AG04450 (cell line): Measurements from ENCODE around the gene ADAT3. TPM values are rescaled to one million over a fixed set of nuclear protein-coding genes. Genes with fewer than 3 reads are reported as not detected.

Experiments
- CTCF ChIA-PET: fragments of 300-600, 350-600 bp; formaldehyde crosslinking; extraction: SDS; loops from one replicate; lab custom pipeline; 2022; ENCODE audit warnings: antibody characterized with exemption, inconsistent platforms; lab: Charles Lee
- POLR2A ChIA-PET: fragments of 350-600 bp; formaldehyde crosslinking; extraction: SDS; loops from one replicate; lab custom pipeline; 2021; ENCODE audit warnings: antibody characterized with exemption, inconsistent platforms; lab: Yijun Ruan, JAX
- DNase-seq: peaks from one replicate; pipeline ENCODE4 v3.0.0-alpha.2; 2011; ENCODE audit warnings: low read depth, low spot score
- H3K27ac ChIP-seq: one replicate; pipeline ENCODE4 v1.5.1; 2012; ENCODE audit warnings: low read depth, low read length, control low read depth
- H3K27me3 ChIP-seq: one replicate; pipeline ENCODE4 v1.6.0; 2012; ENCODE audit warnings: low read length; ENCODE audit not compliant: control insufficient read depth, insufficient read depth
- H3K4me3 ChIP-seq: 2 replicates; pipeline ENCODE4 v1.5.1; 2011; ENCODE audit warnings: mild to moderate bottlenecking, low read depth, low read length, control low read depth
- H3K9me3 ChIP-seq: 2 replicates; pipeline ENCODE4 v1.5.1; 2012; ENCODE audit warnings: low read length; ENCODE audit not compliant: control insufficient read depth, insufficient read depth
- CTCF ChIP-seq: IDR thresholded peaks from 2 replicates; pipeline ENCODE4 v1.5.1; 2011; ENCODE audit warnings: low read depth, low read length, control low read depth, inconsistent platforms
- polyA plus RNA-seq: library from polyadenylated mRNA; depleted of rRNA; stranded (reverse); fragments of >200 nt; gene quantifications from 2 replicates; pipeline ENCODE4 v1.2.3, GENCODE V29; 2011

ADAT3 gene
- polyA plus RNA-seq, 1 experiment: 0.35 TPM

- ChIA-PET CTCF (interaction anchor here (1.5 to 1.6 kb wide), 2 partner anchors 12 to 35 kb away, joined by 3 read pairs; no protein-coding TSS in a partner anchor), POLR2A (no interaction called here)
- no peaks in the 10 kb centered on the region for H3K27me3 ChIP-seq
- H3K4me3 ChIP-seq: peak overlapping the region; percentile 81
- H3K9me3 ChIP-seq: no peaks in the 10 kb centered on the region
- DNase-seq: no peak
- no peak for TF ChIP-seq CTCF
- no peak overlapping the region for H3K27ac ChIP-seq
Observed at GRCh38 chr19:1860821-1861598, 44.2 kb upstream of the ADAT3 start.

- peak overlapping the region; percentile 81 for H3K4me3 ChIP-seq
- DNase-seq: no peak
- H3K27me3 ChIP-seq: no peaks in the 10 kb centered on the region
- TF ChIP-seq CTCF: no peak
- ChIA-PET POLR2A (no interaction called here), CTCF (interaction anchor here (1.5 to 1.6 kb wide), 2 partner anchors 12 to 35 kb away, joined by 3 read pairs; no protein-coding TSS in a partner anchor)
- no peaks in the 10 kb centered on the region for H3K9me3 ChIP-seq
- H3K27ac ChIP-seq: no peak overlapping the region
Observed at GRCh38 chr19:1861599-1862031, 43.6 kb upstream of the ADAT3 start.

- CTCF ChIA-PET: no interaction called here
- no peaks in the 10 kb centered on the region for H3K27me3 ChIP-seq
- no peaks in the 10 kb centered on the region for H3K9me3 ChIP-seq
- H3K4me3 ChIP-seq: peak overlapping the region; percentile 81
- DNase-seq: no peak
- POLR2A ChIA-PET: no interaction called here
- H3K27ac ChIP-seq: no peak overlapping the region
- TF ChIP-seq CTCF: no peak
Observed at GRCh38 chr19:1862068-1862423, 43.2 kb upstream of the ADAT3 start.

GRCh38 chr19:1862424-1863327, 42.5 kb upstream of the ADAT3 start:
- ChIA-PET CTCF (no interaction called here), POLR2A (no interaction called here)
- Histone ChIP-seq H3K4me3 (peak overlapping the region; percentile 81), H3K27ac (no peak overlapping the region), H3K27me3 (no peaks in the 10 kb centered on the region), H3K9me3 (no peaks in the 10 kb centered on the region)
- TF ChIP-seq CTCF: no peak
- no peak for DNase-seq

GRCh38 chr19:1863328-1863637, 41.9 kb upstream of the ADAT3 start, which contains the start of gene KLF16:
Gene KLF16, minus strand, starts transcription at chr19:1863579. Its CDS starts 82 bp downstream, at chr19:1863497.
- ChIA-PET CTCF (no interaction called here), POLR2A (no interaction called here)
- no peaks in the 10 kb centered on the region for H3K27me3 ChIP-seq
- peak within 1 kb of the TSS; percentile 73 for H3K27ac ChIP-seq
- H3K4me3 ChIP-seq: peak within 1 kb of the TSS; percentile 81
- no peak for TF ChIP-seq CTCF
- no peaks in the 10 kb centered on the region for H3K9me3 ChIP-seq
- no peak for DNase-seq
